ENCODE results near the gene SPATA6L. TPM values are rescaled to one million over a fixed set of nuclear protein-coding genes. Genes with fewer than 3 reads are reported as not detected.
A peak's percentile ranks its signal among the peaks of the same experiment; 100 is the strongest.

SPATA6L gene
- total RNA-seq, 2 experiments from 2014 or later = 9.4 to 10.8 TPM

DNA sequence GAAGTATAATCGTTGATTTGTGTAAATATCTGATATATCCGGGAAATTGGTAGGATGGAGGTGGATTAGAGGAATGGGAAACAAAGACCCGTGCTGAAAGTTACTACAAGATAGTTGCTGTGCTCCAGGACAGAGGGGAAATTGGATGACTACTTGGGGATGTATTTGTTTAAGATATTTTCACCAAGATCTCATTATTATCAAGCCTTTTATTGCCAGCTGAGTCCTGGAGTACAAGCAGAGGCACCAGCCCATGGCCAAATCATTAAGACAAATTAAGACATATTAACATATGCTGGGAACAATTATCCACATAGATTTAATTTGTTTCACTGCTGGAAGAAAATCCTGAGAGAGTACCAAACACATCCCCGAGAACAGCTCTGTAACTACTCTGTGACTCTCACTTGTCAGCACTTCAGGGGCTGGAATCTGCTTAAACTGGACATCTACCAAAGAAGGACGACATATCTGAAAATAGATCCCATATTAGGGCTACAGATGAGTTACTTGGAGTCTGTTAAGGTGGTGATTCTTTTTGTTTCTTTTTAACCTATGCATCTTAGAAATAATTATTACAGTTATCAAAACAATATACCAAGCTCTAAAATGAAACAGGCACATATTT lies 107.8 kb downstream of the SPATA6L start:
- H3K27ac Mint-ChIP-seq = no peak overlapping the region
- POLR2A ChIA-PET = interaction anchor here (1.1 kb wide), 1 partner anchor 17 kb away, joined by 3 read pairs; no protein-coding TSS in a partner anchor
- H3K27me3 Mint-ChIP-seq = no peaks in the 10 kb centered on the region

DNA sequence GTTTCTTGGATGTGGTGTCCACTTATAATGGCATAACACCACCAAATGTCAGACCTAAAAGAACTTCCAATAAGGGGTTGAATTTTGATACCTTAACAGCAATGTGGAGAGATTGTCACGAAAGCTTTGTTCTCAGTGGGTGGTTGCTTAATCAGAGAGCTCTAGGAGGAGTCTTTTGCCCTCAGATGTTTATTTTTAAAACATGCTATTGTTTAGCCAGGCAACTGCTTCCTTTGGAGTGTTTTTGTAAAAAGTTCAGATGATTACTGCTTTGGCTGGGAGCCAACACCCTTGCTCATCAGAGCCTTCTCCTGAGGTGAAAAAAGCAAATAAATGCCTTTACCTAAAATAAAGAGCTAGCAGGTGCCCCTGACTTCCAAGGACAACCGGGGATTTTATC lies 111.0 kb downstream of the SPATA6L start:
- no peaks in the 10 kb centered on the region for H3K27me3 Mint-ChIP-seq
- ATAC-seq (ENCODE audit: poor library complexity) = peak; percentile 80
- H3K4me3 ChIP-seq (ENCODE audit: low read length) = no peak overlapping the region
- H3K27ac ChIP-seq (ENCODE audit: low read depth in 1 of 2, low read length in 2 of 2) = no peak overlapping the region
- no peaks in the 10 kb centered on the region for H3K27me3 ChIP-seq (ENCODE audit: control insufficient read depth in 1 of 2, insufficient read depth in 2 of 2, low read length in 2 of 2)
- DNase-seq = peak in 10 of 14 experiments; percentile 11 to 64 (median 34)
- no peaks in the 10 kb centered on the region for H3K9me3 ChIP-seq (ENCODE audit: control insufficient read depth in 1 of 2, insufficient read depth in 1 of 2, low read length in 2 of 2)
- H3K4me1 ChIP-seq (ENCODE audit: insufficient read depth, low read length) = peaks cover 27% of the 10 kb centered on the region
- CTCF ChIA-PET = no interaction called here
- peak overlapping the region; percentile 1 for H3K4me3 Mint-ChIP-seq
- no peaks in the 10 kb centered on the region for H3K36me3 Mint-ChIP-seq (ENCODE audit: low read depth)
- peaks cover 59% of the 10 kb centered on the region for H3K4me1 Mint-ChIP-seq (ENCODE audit: low read depth)
- intact Hi-C loops (cut with DNase I, micrococcal nuclease) = loop anchor here in 1 of 2 experiments (2.0 to 10.0 kb wide), 2 partner anchors 42 to 60 kb away; partner anchors contain the start of gene SLC1A1
- TF ChIP-seq, protein P1, sequence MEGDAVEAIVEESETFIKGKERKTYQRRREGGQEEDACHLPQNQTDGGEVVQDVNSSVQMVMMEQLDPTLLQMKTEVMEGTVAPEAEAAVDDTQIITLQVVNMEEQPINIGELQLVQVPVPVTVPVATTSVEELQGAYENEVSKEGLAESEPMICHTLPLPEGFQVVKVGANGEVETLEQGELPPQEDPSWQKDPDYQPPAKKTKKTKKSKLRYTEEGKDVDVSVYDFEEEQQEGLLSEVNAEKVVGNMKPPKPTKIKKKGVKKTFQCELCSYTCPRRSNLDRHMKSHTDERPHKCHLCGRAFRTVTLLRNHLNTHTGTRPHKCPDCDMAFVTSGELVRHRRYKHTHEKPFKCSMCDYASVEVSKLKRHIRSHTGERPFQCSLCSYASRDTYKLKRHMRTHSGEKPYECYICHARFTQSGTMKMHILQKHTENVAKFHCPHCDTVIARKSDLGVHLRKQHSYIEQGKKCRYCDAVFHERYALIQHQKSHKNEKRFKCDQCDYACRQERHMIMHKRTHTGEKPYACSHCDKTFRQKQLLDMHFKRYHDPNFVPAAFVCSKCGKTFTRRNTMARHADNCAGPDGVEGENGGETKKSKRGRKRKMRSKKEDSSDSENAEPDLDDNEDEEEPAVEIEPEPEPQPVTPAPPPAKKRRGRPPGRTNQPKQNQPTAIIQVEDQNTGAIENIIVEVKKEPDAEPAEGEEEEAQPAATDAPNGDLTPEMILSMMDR (IDR thresholded peaks at IDR 0.05) = no peak
- no peaks in the 10 kb centered on the region for H3K9me3 Mint-ChIP-seq
- H3K36me3 ChIP-seq (ENCODE audit: insufficient read depth, low read length) = no peaks in the 10 kb centered on the region
- POLR2A ChIA-PET = interaction anchor here (0.8 to 1.8 kb wide), 6 partner anchors 10 to 124 kb away, joined by 3 to 10 read pairs (median 4); partner anchors contain the start of gene CDC37L1
- H3K27ac Mint-ChIP-seq = peak overlapping the region; percentile 52

More for the DNA sequence above, 107.8 kb downstream of the SPATA6L start:
- Histone ChIP-seq H3K27ac (ENCODE audit: low read depth in 1 of 2, low read length in 2 of 2) (no peak overlapping the region), H3K4me1 (ENCODE audit: insufficient read depth, low read length) (peaks cover 23% of the 10 kb centered on the region), H3K9me3 (ENCODE audit: control insufficient read depth in 1 of 2, insufficient read depth in 1 of 2, low read length in 2 of 2) (no peaks in the 10 kb centered on the region), H3K36me3 (ENCODE audit: insufficient read depth, low read length) (no peaks in the 10 kb centered on the region), H3K27me3 (ENCODE audit: control insufficient read depth in 1 of 2, insufficient read depth in 2 of 2, low read length in 2 of 2) (no peaks in the 10 kb centered on the region), H3K4me3 (ENCODE audit: low read length) (no peak overlapping the region)
- Mint-ChIP-seq H3K36me3 (ENCODE audit: low read depth) (no peaks in the 10 kb centered on the region), H3K4me1 (ENCODE audit: low read depth) (peaks cover 39% of the 10 kb centered on the region), H3K9me3 (no peaks in the 10 kb centered on the region), H3K4me3 (no peak overlapping the region)
- ATAC-seq (ENCODE audit: poor library complexity) (no peak), DNase-seq (no peak)
- intact Hi-C loops (cut with DNase I, micrococcal nuclease) = loop anchor here in 1 of 2 experiments (10.0 kb wide), 1 partner anchor 64 kb away; the partner anchor contains the start of gene SLC1A1
- TF ChIP-seq, protein P1 (IDR thresholded peaks at IDR 0.05) = no peak
- CTCF ChIA-PET = no interaction called here

DNA sequence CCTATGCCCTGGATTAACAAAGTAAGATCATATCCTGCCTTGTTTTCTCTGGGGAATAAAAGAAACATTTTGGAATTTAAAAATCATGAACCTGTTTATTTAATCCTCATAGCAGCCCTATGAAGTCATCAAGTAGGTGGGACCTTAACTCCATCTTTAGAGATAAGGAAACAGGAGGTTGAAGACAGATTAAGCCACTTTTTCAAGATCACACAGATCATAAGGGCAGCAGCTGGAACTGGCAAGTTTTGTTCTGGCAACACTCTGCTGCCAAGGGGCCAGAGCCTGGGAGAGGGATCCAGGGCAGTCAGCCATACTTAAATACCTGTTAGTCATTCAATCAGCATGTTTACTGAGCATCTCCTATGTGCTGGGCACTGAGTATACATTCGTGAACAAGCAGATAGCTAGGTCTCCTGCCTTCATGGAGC lies 112.3 kb downstream of the SPATA6L start:
- Mint-ChIP-seq H3K4me3 (no peak overlapping the region), H3K4me1 (ENCODE audit: low read depth) (peaks cover 62% of the 10 kb centered on the region), H3K27me3 (no peaks in the 10 kb centered on the region), H3K27ac (peak overlapping the region; percentile 34), H3K9me3 (no peaks in the 10 kb centered on the region), H3K36me3 (ENCODE audit: low read depth) (no peaks in the 10 kb centered on the region)
- no peak overlapping the region for H3K4me3 ChIP-seq (ENCODE audit: low read length)
- no peak for ATAC-seq (ENCODE audit: poor library complexity)
- no peak for DNase-seq
- H3K4me1 ChIP-seq (ENCODE audit: insufficient read depth, low read length) = peaks cover 29% of the 10 kb centered on the region
- no peaks in the 10 kb centered on the region for H3K27me3 ChIP-seq (ENCODE audit: control insufficient read depth in 1 of 2, insufficient read depth in 2 of 2, low read length in 2 of 2)
- no peak overlapping the region for H3K27ac ChIP-seq (ENCODE audit: low read depth in 1 of 2, low read length in 2 of 2)
- no peaks in the 10 kb centered on the region for H3K36me3 ChIP-seq (ENCODE audit: insufficient read depth, low read length)
- intact Hi-C loops (cut with DNase I, micrococcal nuclease) = loop anchor here (2.0 to 10.0 kb wide), 4 partner anchors 38 to 428 kb away; partner anchors contain the start of gene SLC1A1 (in 1 of the 2)
- CTCF ChIA-PET = no interaction called here
- H3K9me3 ChIP-seq (ENCODE audit: control insufficient read depth in 1 of 2, insufficient read depth in 1 of 2, low read length in 2 of 2) = no peaks in the 10 kb centered on the region
- POLR2A ChIA-PET = interaction anchor here (0.7 to 1.8 kb wide), 3 partner anchors 11 to 89 kb away, joined by 3 to 9 read pairs (median 4); no protein-coding TSS in a partner anchor
- TF ChIP-seq, protein P1 (IDR thresholded peaks at IDR 0.05) = no peak
